Stimulated activated CD4-positive, alpha-beta T cell treated with anti-CD3 and anti-CD28 coated beads, Interleukin-12 subunit alpha, Interleukin-12 subunit beta, amount 100 ng/mL, for 4 hours (primary cell): Measurements from ENCODE around the gene RPS3.
A peak's percentile ranks its signal among the peaks of the same experiment; 100 is the strongest.
"Not testable (repeated sequence)": the region's sequence is repeated elsewhere in the genome, so short reads cannot be mapped to it uniquely, and the experiment has no call there.

Experiments
- DNase-seq: peaks from one replicate; pipeline ENCODE4 v3.0.0-alpha.2; 2020

RPS3 gene

DNA sequence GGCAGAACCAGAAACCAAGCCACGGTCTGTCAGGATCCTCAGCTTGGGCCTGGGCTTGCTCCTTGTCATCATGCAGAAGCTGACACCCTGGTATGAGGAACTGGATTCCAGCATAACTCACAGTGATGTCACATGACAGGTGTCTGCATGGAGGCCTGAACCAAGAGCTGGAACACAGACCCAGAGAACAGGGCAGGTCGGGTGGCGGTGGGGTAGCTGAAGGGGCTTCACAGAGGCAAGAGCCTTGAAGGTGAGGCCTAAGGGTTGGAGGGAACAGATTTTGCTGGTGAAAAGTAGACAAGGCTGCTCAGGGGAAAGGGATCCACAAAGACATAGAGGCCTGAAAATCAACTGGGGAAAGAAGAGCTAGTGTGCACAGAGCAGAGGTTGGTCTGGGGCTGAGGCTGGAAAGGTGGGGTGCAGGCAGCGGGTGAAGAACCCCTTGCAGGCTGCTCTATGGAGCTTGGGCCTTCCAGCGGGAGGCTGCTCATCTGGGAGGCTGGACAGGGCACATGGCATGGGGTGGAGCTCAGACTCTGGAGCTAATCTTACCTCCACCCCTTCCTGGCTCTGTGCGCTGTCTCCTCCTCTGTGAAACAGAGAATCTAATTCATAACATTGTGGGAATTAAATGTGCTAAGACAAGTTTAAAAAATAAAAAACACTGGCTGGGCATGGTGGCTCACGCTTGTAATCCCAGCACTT is 18.4 kb upstream of the RPS3 start:
- no peak for DNase-seq

DNA sequence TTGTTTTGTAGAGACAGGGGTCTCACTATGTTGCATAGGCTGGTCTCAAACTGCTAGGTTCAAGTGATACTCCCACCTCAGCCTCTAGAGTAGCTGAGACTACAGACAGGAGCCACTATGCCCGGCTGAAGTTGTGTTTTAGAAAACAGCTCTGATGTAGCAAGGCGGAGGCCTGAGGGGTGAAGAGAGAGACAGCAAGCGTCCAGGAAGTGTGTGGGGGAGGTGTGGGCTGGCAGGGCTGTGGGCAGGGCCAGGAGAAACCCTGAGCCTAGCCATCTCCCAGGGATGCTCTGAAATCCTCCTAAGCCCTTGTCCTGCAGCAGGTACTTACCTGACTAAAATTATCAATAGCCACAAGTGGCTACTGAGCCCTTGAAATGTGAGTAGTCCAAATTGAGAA is 16.1 kb upstream of the RPS3 start:
- no peak for DNase-seq

DNA sequence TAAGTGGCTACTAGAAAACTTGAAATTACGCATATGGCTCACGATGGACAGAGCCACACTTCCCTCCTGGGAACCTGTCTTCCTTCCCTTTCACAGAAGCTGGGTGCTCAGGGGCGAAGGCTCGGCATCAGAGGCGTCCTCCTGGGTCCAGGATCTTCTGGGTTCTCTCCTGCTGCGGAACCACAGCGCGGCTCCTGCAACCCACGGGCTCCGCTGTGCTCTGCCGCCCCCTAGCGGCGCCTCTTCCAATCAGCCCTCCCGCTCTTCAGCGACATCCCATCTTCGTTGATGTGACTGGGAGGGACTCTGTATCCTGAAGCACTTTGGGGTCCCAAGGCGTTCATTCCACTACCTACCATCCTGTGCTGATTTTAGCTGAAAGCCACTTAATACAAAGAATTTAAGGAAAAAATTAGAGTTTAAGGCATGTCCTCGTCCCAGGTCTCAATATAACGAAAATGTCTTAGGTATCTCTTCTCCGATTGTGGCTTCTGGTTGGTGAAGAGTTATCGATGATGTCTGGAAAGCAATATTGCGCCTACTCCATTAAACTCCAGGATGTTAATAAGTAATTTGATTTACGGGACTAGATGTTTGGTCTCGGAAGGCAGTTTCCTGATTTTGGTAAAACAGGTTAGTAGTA is 14.8 kb upstream of the RPS3 start:
- DNase-seq: peak; percentile 78

DNA sequence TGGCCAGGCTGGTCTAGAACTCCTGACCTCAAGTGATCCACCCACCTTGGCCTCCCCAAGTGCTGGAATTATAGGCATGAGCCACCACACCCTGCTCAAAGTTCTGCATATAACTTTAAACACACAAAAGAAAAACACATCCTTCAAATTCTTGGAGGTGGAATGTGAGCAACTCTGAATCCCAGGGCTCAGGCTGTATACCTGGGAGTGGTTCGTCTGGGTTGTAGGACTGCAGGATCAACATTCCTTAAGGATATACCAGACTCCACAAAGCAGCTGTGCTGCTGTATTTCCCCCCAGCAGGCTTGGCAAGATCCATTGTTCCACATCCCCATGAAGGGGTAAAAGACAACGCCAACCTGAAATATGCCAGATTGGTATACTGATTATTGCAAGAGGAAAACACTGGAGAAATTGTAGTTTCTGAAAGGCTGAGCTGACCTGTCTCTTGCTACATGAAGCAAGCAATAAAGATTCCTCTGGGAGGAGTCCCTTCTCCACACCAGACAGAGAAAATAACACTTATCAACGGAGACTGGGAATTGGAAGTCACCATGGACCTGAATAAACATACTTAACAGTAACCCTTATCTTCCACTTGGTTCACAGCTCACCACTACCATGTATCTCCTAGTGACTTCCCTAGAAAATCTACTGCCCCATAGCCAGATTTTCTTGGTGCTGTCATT is 12.2 kb upstream of the RPS3 start:
- DNase-seq: no peak

DNA sequence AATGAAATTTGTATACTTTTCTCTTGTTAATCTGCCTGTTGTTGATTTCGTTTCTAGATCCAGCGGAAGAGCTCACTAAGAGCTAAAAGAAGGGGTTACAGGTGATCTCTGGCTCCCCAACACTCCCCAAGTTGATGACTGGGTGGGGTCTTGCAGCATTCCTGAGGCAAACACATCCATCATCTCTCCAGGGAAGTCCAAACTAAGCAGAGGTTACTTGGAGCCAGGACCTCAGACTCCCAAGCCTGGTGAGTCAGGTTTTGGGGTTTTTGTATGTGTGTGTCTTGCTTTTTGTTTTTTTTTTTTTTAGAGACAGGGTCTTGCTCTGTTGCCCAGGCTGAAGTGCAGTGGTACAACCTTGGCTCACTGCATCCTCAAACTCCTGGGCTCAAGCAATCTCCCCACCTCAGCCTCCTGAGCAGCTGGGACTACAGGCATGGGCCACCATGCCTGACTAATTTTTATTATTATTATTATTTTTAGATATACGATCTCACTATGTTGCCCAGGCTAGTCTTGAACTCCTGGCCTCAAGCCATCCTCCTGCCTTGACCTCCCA is 11.5 kb upstream of the RPS3 start:
- DNase-seq: no peak

DNA sequence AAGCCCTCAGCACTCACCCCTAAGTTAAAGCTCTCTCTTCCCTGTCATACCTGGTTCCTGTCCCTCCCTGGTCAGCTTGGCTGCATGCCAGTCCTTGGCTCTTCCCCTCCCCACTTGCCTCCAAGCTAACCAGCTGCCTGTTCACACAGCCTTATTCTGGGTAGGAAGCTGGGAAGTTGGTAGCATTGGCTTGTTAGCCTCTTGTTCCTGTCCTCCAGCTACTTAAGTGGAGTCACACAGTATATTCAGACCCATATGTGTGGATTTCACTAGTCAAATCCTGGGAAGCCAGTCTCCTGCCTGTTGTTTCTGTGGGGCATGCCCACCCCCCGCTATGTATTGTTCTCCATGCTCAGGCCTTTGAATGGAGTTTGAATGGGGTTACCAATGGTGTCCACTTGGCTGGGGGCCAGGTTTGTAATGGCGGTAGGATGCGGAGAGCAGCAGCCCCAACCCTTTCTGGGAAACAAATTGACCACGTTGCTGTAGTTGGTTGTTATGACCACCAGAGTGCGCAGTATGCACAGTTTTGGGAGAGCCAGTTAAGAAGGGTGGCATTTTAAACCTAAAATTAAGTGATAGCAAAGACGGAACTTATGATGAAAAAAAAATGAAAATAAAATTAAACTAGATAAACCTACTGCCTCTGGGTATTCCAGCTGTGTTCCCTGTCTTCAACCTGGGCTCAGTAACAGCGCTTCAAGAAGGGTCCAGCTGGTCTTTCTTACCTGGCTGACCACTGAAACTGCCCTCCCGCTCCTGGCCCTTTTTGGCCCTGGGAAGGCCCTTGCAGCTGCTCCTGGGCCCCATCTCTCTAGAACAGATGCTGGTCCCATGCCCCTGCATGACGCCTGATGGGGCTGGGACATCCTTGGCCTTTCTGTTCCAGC is 10.7 kb upstream of the RPS3 start:
- peak; percentile 50 for DNase-seq

DNA sequence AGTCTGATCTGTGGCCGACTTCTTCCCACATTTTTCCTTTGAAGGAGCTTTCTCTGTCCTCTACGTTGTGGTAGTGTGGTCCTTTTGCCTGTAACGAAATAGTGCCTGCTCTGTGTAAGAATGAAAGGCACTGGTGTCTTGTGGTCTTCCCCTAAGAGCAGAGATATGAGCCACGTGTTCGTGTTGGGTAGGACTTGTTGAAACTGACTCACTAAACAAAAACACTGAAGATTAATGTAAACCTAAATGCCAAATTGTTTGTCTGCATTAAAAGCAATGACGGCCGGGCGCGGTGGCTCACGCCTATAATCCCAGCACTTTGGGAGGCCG is 10.1 kb upstream of the RPS3 start:
- DNase-seq: no peak

DNA sequence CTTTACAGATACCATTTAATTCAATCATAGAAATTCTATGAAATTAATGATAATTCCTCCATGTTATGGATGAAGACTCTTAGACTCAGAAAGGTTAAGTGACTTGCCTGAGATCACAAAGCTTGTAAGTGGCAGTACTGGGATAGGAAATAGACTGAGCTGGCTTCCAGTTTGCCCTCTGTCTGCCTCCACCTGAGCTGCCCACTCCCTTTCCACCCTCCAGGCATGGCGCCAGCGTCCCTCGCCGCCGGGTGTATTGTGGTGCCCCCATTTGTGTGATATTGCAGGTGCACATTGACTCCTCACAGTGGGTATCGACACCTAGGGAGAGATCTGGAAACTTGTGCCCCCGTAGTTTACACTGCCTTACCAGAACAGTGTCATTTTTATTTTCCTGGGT is 9.4 kb upstream of the RPS3 start:
- no peak for DNase-seq

DNA sequence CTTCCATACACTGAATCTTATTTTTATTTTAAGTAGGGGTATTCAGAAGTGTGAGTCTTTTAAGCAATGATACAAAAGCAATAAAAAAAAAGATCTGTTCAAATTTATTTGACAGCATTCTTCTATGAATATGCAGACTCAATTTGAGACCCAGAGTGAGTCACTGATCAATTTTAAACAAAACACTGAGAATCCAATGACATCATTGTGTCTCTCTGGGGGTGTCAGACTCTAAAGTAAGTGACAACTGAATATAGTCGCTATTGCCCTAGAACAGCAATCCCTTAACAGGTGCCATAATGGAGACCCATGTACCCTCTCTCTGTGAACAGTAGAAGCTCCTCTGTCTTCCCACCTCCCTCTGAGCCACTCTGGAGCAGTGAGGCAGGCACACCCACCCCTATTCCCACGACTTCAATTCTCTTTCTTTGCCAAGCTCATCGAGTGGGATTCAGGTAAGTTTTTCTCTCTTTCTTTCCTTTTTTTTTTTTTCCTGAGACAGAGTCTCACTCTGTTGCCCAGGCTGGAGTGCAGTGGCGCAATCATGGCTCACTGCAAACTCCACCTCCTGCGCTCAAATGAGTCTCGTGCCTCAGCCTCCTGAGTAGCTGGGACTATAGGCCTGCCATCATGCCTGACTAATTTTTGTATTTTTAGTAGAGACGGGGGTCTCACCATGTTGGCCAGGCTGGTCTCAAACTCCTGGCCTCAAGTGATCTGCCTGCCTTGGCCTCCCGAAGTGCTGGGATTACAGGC is 5.1 kb upstream of the RPS3 start:
- DNase-seq: no peak

DNA sequence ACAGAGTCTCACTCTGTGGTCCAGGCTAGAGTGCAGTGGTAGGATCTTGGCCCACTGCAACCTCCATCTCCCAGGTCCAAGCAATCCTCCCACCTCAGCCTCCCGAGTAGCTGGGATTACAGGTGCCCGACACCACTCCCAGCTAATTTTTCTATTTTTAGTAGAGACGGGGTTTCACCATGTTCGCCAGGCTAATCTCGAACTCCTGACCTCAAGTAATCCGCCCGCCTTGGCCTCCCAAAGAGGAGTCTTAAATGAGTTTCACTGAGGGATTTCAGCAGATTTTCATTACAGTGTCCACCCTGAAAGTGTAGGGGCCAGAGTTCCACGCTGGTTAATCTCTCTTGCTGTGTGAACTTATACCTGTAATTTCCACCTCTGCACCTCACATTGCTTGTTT is 412 bp upstream of the RPS3 start:
- no peak for DNase-seq

DNA sequence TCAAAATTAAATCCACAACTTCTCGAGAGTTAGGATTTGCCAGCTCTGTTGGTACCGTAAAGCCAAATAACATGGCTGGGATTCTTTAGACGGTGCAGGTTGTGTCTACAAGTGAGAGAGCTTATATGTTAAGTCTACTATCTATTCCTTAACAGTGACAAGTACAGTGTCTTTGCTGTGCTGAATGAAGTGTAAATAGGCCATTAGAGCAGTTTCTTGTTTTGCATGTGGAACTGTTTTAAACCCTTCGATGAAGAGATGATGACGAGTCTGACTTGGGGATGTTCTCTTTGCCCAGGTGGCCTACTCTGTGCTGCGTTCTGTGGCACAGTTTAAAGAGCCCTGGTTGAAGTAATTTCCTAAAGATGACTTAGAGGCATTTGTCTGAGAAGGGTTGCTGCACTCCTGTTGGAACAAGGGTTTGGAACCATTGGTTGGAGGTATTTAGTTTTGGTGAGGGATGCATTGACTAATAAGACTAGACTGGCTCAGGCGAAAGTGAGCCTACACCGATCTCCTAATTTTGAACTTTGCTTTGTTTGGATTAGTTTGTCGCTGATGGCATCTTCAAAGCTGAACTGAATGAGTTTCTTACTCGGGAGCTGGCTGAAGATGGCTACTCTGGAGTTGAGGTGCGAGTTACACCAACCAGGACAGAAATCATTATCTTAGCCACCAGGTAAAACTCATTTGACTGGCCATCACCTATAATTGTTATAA is 988 bp downstream of the RPS3 start:
- DNase-seq: no peak

DNA sequence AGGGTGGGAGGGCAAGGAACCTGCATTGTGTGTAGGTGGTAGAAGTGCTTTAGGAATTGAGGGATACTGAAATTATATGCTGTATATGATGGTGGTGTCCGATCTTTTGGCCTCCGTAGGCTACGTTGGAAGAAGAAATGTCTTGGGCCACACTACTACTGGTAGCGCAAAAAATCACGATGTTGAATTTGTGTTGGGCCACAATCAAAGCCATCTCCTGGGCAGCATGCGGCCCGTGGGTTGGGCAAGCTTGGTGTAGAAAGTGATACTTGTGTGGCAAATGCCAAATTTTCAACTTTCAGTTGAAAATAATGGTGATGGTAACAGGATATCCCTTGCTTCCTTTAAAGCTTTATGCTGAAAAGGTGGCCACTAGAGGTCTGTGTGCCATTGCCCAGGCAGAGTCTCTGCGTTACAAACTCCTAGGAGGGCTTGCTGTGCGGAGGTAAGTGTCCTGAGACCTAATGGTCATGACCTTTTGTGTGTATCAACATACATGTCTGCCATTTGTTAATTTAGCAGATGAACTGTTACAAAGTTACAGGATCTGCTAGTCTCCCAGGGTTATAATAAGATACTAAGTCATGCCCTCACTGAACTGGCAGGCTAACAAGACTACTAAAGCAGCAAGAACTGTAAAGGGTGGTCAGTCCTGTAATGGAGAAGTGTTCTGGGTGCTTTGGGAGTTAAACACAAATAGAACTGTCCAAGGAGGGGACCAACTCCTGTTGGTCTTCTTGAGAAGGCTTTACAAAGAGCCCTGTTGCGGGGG is 2.9 kb downstream of the RPS3 start:
- no peak for DNase-seq

DNA sequence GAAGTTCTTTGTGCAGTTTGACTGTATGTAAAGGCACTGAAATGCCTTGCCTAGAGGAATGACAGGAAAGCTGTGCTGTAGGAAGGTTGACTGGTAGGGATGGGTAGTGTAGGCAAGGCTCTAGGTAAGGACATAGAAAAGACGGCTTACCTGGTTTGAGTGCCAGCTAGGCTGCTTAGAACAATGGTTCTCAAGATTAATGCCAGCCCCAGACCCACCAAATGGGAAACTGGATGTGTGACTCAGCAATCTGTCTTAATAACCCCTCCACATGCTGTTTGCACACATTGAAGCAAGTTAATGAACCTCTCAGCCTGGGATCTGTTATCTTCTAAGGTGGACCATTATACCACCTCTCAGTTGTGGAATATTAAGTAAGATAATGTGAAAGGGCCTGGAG is 3.7 kb downstream of the RPS3 start:
- DNase-seq: no peak

DNA sequence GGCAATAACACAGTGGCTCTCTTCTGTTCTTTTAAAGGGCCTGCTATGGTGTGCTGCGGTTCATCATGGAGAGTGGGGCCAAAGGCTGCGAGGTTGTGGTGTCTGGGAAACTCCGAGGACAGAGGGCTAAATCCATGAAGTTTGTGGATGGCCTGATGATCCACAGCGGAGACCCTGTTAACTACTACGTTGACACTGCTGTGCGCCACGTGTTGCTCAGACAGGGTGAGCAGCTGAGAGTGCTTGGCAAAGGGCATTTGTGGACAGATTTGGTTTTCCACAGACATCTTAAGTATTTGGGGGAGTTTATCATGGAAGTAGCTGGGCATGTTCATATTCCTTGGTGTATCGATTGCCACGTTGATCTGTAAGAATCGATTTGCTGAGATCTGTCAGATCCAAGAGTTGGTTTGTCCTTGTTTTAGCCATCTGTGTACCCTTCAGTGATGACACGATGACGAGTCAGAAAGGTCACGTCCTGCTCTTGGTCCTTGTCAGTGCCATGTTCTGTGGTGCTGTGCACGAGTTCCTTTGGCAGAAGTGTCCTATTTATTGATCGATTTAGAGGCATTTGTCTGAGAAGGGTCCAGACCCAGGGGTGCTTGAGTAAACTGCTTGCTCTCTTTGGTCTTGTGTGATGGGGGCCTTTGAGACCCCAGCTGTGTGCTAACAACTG is 4.8 kb downstream of the RPS3 start:
- no peak for DNase-seq

DNA sequence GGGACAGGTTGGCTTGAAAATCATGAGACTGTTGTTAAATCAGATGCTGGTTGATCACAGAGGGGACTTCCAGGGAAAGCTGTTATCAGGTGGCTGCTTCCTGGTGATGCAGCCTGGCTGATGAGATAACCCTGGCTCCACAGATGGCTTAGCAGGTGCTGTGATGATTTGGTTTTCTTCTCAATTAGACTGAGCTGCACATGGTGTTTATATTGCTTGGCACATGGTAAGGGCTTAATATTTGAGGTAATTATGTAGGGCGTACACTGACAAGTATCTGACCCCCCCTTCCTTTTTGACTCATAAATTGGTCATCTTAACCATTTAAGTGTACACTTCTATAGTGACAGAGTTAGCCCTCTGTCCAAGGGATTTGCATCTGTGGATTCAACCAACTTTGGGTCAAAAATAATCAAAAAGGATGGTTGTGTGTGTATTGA is 7.0 kb downstream of the RPS3 start:
- DNase-seq: no peak

DNA sequence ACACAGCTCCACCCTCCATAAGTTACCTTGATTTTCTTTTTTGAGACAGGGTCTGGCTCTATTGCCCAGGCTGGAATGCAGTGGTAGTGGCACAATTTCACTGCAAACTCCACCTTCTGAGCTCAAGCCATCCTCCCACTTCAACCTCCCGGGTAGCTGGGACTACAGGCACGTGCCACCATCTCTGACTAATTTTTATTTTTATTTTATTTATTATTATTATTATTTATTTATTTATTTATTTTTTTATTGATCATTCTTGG is 9.6 kb downstream of the RPS3 start:
- no peak for DNase-seq

DNA sequence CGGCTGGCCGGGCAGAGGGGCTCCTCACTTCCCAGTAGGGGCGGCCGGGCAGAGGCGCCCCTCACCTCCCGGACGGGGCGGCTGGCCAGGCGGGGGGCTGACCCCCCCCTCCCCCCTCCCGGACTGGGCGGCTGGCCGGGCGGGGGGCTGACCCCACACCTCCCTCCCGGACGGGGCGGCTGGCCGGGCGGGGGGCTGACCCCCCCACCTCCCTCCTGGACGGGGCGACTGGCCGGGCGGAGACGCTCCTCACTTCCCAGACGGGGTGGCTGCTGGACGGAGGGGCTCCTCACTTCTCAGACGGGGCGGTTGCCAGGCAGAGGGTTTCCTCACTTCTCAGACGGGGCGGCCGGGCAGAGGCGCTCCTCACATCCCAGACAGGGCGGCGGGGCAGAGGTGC is 10.7 kb downstream of the RPS3 start:
- DNase-seq: not testable (repeated sequence)

DNA sequence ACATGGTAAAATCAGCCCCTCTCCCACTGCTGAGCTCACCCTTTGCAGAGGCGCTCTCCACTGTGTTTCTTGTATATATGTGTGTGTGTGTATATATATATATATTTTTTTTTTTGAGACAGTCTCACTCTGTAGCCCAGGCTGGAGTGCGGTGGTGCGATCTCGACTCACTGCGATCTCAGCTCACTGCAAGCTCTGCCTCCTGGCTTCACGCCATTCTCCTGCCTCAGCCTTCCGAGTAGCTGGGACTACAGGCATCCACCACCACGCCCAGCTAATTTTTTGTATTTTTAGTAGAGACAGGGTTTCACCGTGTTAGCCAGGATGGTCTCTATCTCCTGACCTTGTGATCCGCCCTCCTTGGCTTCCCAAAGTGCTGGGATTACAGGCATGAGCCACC is 13.8 kb downstream of the RPS3 start:
- DNase-seq: not testable (repeated sequence)

DNA sequence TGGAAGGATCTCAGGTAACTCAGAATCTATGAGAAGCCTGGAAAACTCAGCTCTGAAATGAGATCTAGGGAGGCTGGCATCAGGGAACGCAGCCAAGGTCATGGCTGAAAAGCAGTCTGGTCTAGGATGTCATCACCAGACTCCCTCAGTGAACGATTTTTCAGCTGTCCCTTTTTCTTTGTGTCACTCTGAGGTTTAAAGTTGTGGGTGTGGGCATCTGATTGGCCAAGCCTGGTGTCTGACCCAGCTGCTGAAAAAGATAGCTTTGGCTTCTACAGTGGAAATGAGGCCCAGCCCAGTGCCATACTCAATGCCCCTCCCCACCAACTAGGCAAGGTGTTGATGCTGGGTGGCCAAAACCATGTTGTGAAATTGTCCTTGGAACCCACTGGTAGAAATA is 14.5 kb downstream of the RPS3 start:
- no peak for DNase-seq

DNA sequence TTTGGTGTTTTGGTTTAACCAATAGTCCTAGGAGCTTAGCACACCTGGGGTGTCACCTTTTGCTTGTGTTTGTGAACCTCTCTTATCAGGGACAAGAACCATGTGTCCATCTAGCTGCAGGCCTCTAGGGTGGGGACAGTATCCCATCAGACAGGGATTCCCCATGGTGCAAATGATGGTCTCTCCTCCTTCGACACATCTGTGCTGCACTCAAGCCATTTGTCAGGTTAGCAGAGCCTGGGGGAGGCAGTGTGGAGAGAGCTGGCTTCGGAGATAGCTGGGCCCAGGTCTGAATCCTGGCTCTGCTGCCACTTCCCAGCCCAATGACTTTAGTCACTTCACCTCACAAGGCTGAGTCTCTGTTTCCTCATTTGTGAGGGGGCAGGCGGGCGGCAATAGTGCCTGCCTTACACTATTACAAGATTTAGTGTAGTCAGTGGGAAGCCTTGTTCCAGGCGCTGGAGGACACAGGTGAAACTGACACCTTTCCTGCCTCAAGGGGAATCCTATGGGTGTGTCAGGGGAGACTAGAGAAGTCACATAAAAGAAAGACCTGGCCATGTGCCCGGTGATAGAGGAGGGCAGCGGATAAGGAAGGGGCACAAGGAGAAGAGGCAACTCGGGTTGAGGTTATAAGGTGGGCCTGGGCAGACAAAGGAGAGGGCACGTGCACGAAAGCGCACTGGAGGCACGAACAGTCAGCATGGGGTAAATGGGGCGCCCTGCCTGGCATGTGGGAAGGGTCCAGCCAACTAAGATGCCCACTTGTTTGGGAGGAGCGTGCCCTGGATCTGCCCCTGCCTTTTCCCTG is 21.1 kb downstream of the RPS3 start:
- DNase-seq: no peak
